Astrocyte (in vitro differentiated cells and primary cell): Measurements from ENCODE around the gene C8A. TPM values are rescaled to one million over a fixed set of nuclear protein-coding genes. Genes with fewer than 3 reads are reported as not detected.

Experiments used
- DNase-seq: peaks from one replicate; pipeline ENCODE4 v3.0.0-alpha.2; 2010; ENCODE audit warnings: low read depth
- FAIRE-seq: peaks from 2 replicates; lab custom pipeline; 2011; peaks lifted over from hg19 to GRCh38; lab: Jason Lieb, UNC
- H2AFZ ChIP-seq: 2 replicates; pipeline ENCODE4 v1.6.0; 2012; ENCODE audit warnings: low read depth, low read length, inconsistent platforms
- H3K27ac ChIP-seq: 2 replicates; pipeline ENCODE4 v1.5.1; 2011; ENCODE audit warnings: low read depth, low read length, inconsistent platforms
- H3K27me3 ChIP-seq: 2 replicates; pipeline ENCODE4 v1.6.0; 2011; ENCODE audit warnings: low read length, inconsistent platforms; ENCODE audit not compliant: insufficient read depth
- H3K36me3 ChIP-seq: 2 replicates; pipeline ENCODE4 v1.5.1; 2011; ENCODE audit warnings: low read length, inconsistent platforms; ENCODE audit not compliant: insufficient read depth
- H3K4me1 ChIP-seq: 2 replicates; pipeline ENCODE4 v1.5.1; 2011; ENCODE audit warnings: low read length, inconsistent platforms; ENCODE audit not compliant: insufficient read depth
- H3K4me2 ChIP-seq: 2 replicates; pipeline ENCODE4 v1.6.0; 2012; ENCODE audit warnings: low read length, inconsistent platforms
- H3K4me3 ChIP-seq: 2 replicates; pipeline ENCODE4 v1.5.1; 2011; ENCODE audit warnings: low read depth, mild to moderate bottlenecking, low read length, inconsistent platforms; ENCODE audit not compliant: insufficient read depth
- H3K79me2 ChIP-seq: 2 replicates; pipeline ENCODE4 v1.6.0; 2012; ENCODE audit warnings: mild to moderate bottlenecking, low read length, inconsistent platforms; ENCODE audit not compliant: insufficient read depth
- H3K9ac ChIP-seq: 2 replicates; pipeline ENCODE4 v1.6.0; 2012; ENCODE audit warnings: mild to moderate bottlenecking, low read length, inconsistent platforms
- H3K9me3 ChIP-seq: 2 replicates; pipeline ENCODE4 v1.5.1; 2012; ENCODE audit warnings: low read depth, mild to moderate bottlenecking, low read length, inconsistent platforms; ENCODE audit not compliant: insufficient read depth
- H4K20me1 ChIP-seq: 2 replicates; pipeline ENCODE4 v1.6.0; 2012; ENCODE audit warnings: low read length, inconsistent platforms; ENCODE audit not compliant: insufficient read depth
- H3K27ac Mint-ChIP-seq: one replicate; pipeline ENCODE4 v1.8.0; 2021; ENCODE audit warnings: mild to moderate bottlenecking, mixed read lengths; ENCODE audit not compliant: unreplicated experiment
- H3K27me3 Mint-ChIP-seq: one replicate; pipeline ENCODE4 v1.8.0; 2021; ENCODE audit warnings: low read depth, mixed read lengths; ENCODE audit not compliant: unreplicated experiment
- H3K36me3 Mint-ChIP-seq: one replicate; pipeline ENCODE4 v1.8.0; 2021; ENCODE audit warnings: low read depth, mixed read lengths; ENCODE audit not compliant: unreplicated experiment
- H3K4me1 Mint-ChIP-seq: one replicate; pipeline ENCODE4 v1.8.0; 2021; ENCODE audit warnings: low read depth, mixed read lengths; ENCODE audit not compliant: unreplicated experiment
- H3K4me3 Mint-ChIP-seq: one replicate; pipeline ENCODE4 v1.8.0; 2021; ENCODE audit warnings: mild to moderate bottlenecking, moderate library complexity, mixed read lengths; ENCODE audit not compliant: unreplicated experiment
- H3K9me3 Mint-ChIP-seq: one replicate; pipeline ENCODE4 v1.8.0; 2021; ENCODE audit warnings: mild to moderate bottlenecking, mixed read lengths; ENCODE audit not compliant: unreplicated experiment
- CTCF ChIP-seq: IDR thresholded peaks from 2 replicates; pipeline ENCODE4 v1.5.1; 2011; ENCODE audit warnings: low read depth, mild to moderate bottlenecking, inconsistent platforms, low read length, moderate library complexity; ENCODE audit not compliant: insufficient read depth
- EZH2 ChIP-seq: IDR thresholded peaks from 2 replicates; pipeline ENCODE4 v1.6.1; 2012; ENCODE audit warnings: mild to moderate bottlenecking, low read length, inconsistent platforms; ENCODE audit not compliant: insufficient read depth
- total RNA-seq: library from RNA; stranded (reverse); gene quantifications from 2 replicates; pipeline ENCODE4 v1.2.1, GENCODE V29; 2021

The C8A gene
- total RNA-seq, 1 donor from 2014 or later, result not detected

- Histone ChIP-seq H4K20me1 (no peaks in the 10 kb centered on the region), H3K27me3 (no peaks in the 10 kb centered on the region), H3K4me1 (no peaks in the 10 kb centered on the region), H3K36me3 (no peaks in the 10 kb centered on the region), H3K9me3 (no peaks in the 10 kb centered on the region), H3K27ac (no peak overlapping the region), H3K4me2 (no peak overlapping the region), H2AFZ (no peak overlapping the region), H3K79me2 (no peaks in the 10 kb centered on the region), H3K9ac (no peak overlapping the region), H3K4me3 (no peak overlapping the region)
- H3K27me3 Mint-ChIP-seq, result peaks cover 27% of the 10 kb centered on the region
- H3K27ac Mint-ChIP-seq, result no peak overlapping the region
- no peak overlapping the region for H3K4me3 Mint-ChIP-seq
- peaks cover 12% of the 10 kb centered on the region for H3K4me1 Mint-ChIP-seq
- FAIRE-seq, result no peak
- TF ChIP-seq CTCF, result no peak
- no peak for TF ChIP-seq EZH2
- no peaks in the 10 kb centered on the region for H3K36me3 Mint-ChIP-seq
- DNase-seq, result peak; percentile 53
- H3K9me3 Mint-ChIP-seq, result no peaks in the 10 kb centered on the region
Observed at GRCh38 chr1:56904663-56905397, 50.2 kb downstream of the C8A start.

- no peak overlapping the region for H3K27ac Mint-ChIP-seq
- DNase-seq (no peak), FAIRE-seq (no peak)
- Histone ChIP-seq H2AFZ (no peak overlapping the region), H3K27ac (no peak overlapping the region), H3K27me3 (no peaks in the 10 kb centered on the region), H4K20me1 (no peaks in the 10 kb centered on the region), H3K9ac (no peak overlapping the region), H3K4me2 (no peak overlapping the region), H3K36me3 (no peaks in the 10 kb centered on the region), H3K9me3 (no peaks in the 10 kb centered on the region), H3K4me1 (no peaks in the 10 kb centered on the region), H3K79me2 (no peaks in the 10 kb centered on the region), H3K4me3 (no peak overlapping the region)
- TF ChIP-seq CTCF (no peak), EZH2 (no peak)
- H3K4me3 Mint-ChIP-seq, result no peak overlapping the region
- peaks cover 14% of the 10 kb centered on the region for H3K4me1 Mint-ChIP-seq
- no peaks in the 10 kb centered on the region for H3K9me3 Mint-ChIP-seq
- H3K36me3 Mint-ChIP-seq, result no peaks in the 10 kb centered on the region
- peaks cover 24% of the 10 kb centered on the region for H3K27me3 Mint-ChIP-seq
Observed at GRCh38 chr1:56905667-56906066, 51.1 kb downstream of the C8A start.

GRCh38 chr1:56908619-56909221 is 54.1 kb downstream of the C8A start:
- no peak for FAIRE-seq
- no peaks in the 10 kb centered on the region for H3K9me3 ChIP-seq
- no peak overlapping the region for H3K27ac ChIP-seq
- H2AFZ ChIP-seq, result no peak overlapping the region
- Mint-ChIP-seq H3K27me3 (peaks cover 23% of the 10 kb centered on the region), H3K4me3 (no peak overlapping the region), H3K9me3 (no peaks in the 10 kb centered on the region), H3K4me1 (peaks cover 18% of the 10 kb centered on the region), H3K36me3 (no peaks in the 10 kb centered on the region), H3K27ac (no peak overlapping the region)
- no peaks in the 10 kb centered on the region for H3K27me3 ChIP-seq
- no peak overlapping the region for H3K9ac ChIP-seq
- no peaks in the 10 kb centered on the region for H3K79me2 ChIP-seq
- TF ChIP-seq CTCF (no peak), EZH2 (no peak)
- H3K4me2 ChIP-seq, result no peak overlapping the region
- no peaks in the 10 kb centered on the region for H4K20me1 ChIP-seq
- H3K4me3 ChIP-seq, result no peak overlapping the region
- peaks cover 2% of the 10 kb centered on the region for H3K4me1 ChIP-seq
- no peaks in the 10 kb centered on the region for H3K36me3 ChIP-seq
- peak; percentile 66 for DNase-seq
